Dedifferentiated amniotic fluid mesenchymal stem cell (primary cell): ENCODE results near the gene FGR.

ENCODE experiments used
- DNase-seq: peaks from one replicate; pipeline ENCODE4 v3.0.0-alpha.2; 2016; ENCODE audit errors: extremely low spot score

The FGR gene

DNA sequence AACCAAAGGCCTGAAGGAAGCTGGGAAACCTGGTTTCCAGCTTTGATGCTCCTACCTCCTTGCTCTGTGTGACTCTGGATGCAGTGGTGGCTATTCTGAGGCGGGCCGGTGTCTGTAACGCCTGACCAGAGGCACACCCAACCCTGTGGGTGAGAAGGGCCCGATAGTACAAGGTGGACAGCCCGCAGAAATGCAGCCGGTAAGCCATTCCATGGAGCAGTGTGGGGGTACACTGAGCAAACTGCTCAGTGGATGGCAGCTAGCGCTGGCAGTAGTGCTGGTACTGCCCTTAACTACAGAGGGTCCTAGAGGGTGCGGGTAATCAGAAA is 67.0 kb downstream of the FGR start:
- no peak for DNase-seq

GRCh38 chr1:27567146-27567526 is 67.8 kb downstream of the FGR start:
- no peak for DNase-seq

GRCh38 chr1:27566462-27567145 is 68.4 kb downstream of the FGR start:
- DNase-seq = no peak

DNA sequence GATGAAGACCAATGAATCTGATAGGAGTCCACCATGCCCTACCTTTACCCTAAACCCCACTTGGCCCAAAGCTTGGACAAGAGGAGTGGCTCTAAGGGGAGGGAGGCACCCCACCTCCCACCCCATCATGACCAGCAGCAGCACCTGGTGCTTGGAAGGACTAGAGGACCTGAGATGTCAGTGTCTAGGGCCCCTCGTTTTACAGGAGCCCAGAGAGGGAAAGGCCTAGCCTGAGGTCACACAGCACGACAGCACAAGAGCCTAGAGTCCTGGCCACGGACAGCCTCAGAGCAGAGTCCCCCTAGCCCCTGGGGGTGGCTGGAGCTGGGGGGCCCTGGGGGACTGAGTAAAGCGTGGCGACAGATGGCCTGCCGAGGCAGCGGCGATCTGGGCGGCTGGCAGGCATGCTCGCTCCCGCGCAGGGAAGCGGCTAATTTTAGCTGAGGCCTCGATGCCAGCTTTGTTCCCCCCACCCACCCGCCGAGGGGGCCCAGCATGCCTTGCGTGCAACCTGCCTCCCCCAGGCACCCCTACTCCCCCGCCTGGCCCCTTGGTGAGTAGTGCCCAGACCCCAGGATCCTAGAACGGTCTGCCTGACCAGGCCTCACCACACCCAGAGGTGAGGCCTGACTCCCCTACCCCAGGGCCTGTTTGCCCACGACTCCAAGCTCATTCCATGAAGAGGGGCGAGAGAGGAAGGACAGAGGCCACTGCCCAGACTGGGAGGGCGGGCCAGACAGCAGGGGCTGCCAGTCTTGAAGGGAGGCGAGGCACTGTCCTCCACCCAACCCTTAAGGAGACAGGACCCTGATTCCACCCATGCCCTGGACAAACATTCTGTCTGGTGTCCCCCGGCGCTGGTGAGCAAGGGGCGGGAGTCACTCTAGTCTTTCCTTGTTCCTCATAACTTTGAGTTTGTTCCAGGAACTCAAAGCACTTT is 70.0 kb downstream of the FGR start:
- no peak for DNase-seq

GRCh38 chr1:27563591-27564471 is 71.2 kb downstream of the FGR start:
- DNase-seq = no peak

DNA sequence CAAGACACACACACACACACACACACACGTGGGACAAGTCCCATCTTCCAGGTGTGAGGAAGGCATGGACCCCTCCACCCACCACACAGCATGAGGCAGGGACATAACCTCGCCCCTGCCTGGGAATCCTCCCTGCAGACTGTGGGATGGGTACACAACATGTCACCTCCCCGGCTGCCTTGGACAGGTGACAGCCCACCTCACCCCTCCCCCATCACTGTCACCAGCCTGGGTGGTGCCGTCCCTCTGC is 71.7 kb downstream of the FGR start:
- no peak for DNase-seq

DNA sequence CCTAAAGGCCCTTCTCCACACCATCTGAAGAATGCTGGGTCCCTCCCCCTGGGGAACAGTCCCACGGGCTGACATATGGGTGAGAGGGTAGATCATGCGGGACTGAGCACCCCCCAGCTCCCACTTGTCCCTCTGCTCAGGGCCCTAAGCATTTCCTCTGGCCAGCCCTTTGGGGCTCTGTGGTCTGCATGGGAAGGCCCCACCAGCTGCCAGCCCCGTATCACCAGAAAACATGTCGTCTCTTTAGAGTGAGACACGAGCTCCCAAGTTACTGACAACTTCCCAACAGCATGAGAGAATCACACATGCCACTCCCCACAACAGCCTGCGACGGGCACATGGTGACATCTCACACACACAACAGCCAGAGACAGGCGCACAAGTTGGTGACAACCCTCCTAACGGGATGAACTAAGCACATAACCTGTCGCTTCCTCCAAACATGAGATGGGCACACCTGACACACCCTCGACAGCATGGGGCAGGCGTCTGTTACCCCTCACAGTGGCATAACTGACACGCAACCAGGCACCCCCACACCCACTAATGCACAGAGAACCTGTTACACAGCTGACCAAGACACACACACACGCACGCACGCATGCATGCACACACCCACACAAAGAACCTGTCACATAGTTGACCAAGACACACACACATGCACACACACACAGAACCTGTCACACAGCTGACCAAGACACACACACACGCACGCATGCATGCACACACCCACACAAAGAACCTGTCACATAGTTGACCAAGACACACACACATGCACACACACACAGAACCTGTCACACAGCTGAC is 72.2 kb downstream of the FGR start:
- no peak for DNase-seq
